ENCODE data around the gene SMIM32.

- no peak for TF ChIP-seq POLR2A (IDR thresholded peaks at IDR 0.05; ENCODE audit: low read depth, low read length)
- TF ChIP-seq TAF1 (IDR thresholded peaks at IDR 0.05; ENCODE audit: low read depth, low read length), result no peak
- no peak for TF ChIP-seq POU2F2 (IDR thresholded peaks at IDR 0.05; ENCODE audit: low read depth, low read length)
- TF ChIP-seq POLR2AphosphoS5 (IDR thresholded peaks at IDR 0.05; ENCODE audit: low read depth, low read length), result no peak
Observed at GRCh38 chr5:136143763-136144162, 49.2 kb downstream of the SMIM32 start.

Measured in GM12891 (cell line).